ENCODE results near the gene WWP2. TPM values are rescaled to one million over a fixed set of nuclear protein-coding genes. Genes with fewer than 3 reads are reported as not detected.

Gene WWP2
- total RNA-seq, 1 experiment from 2014 or later, result 40.2 TPM

GRCh38 chr16:69861292-69862030, 99.3 kb downstream of the WWP2 start:
- no peak overlapping the region for H4K5ac ChIP-seq (ENCODE audit: insufficient read length, low read depth, low read length)
- H2AK5ac ChIP-seq (ENCODE audit: insufficient read length, low read length), result no peak overlapping the region
- no peak overlapping the region for H2BK12ac ChIP-seq (ENCODE audit: insufficient read length, low read depth, low read length)
- no peaks in the 10 kb centered on the region for H3K4me1 ChIP-seq (ENCODE audit: insufficient read depth, low read length)
- no CpG with 5 or more reads among the region's 12 CpGs for WGBS (ENCODE audit: extremely low coverage, insufficient read length, low lambda C conversion rate)
- H2BK120ac ChIP-seq (ENCODE audit: low read depth, low read length, poor library complexity, severe bottlenecking), result no peak overlapping the region
- H4K91ac ChIP-seq (ENCODE audit: insufficient read length, low read depth, low read length), result no peak overlapping the region
- TF ChIP-seq CTCF (conservative IDR thresholded peaks at IDR 0.05), result no peak
- Mint-ChIP-seq H3K36me3 (ENCODE audit: insufficient read depth in 1 of 3, low read depth in 3 of 3) (no peaks in the 10 kb centered on the region; a peak in 1 of 7 replicates), H3K4me3 (no peak overlapping the region), H3K9me3 (no peaks in the 10 kb centered on the region), H3K4me1 (peaks cover 7 to 12% of the 10 kb centered on the region in 2 experiments), H3K27me3 (ENCODE audit: low read depth) (no peaks in the 10 kb centered on the region), H3K27ac (peak overlapping the region; percentile 67 to 74 (median 71); a peak in 4 of 7 replicates)
- no peaks in the 10 kb centered on the region for H4K20me1 ChIP-seq (ENCODE audit: control insufficient read depth, insufficient read depth, insufficient read length)
- H3K4ac ChIP-seq (ENCODE audit: low read depth, low read length), result no peak overlapping the region
- H2AFZ ChIP-seq (ENCODE audit: low read length), result no peak overlapping the region
- H3K23me2 ChIP-seq (ENCODE audit: insufficient read length, low read depth, low read length, poor library complexity, severe bottlenecking), result no peaks in the 10 kb centered on the region
- no peak overlapping the region for H4K8ac ChIP-seq (replicated peaks; ENCODE audit: insufficient read length, low read depth, low read length)
- H3K56ac ChIP-seq (ENCODE audit: insufficient read length, low read depth, low read length), result no peak overlapping the region
- no peak overlapping the region for H3K27ac ChIP-seq (ENCODE audit: insufficient read length, low read depth, low read length)
- no peak for DNase-seq
- no peak overlapping the region for H2BK20ac ChIP-seq (ENCODE audit: low read depth, low read length, poor library complexity, severe bottlenecking)
- H3K79me1 ChIP-seq (ENCODE audit: insufficient read depth, low read depth, low read length, poor library complexity, severe bottlenecking), result no peaks in the 10 kb centered on the region
- no peak overlapping the region for H3K9ac ChIP-seq (ENCODE audit: extremely low read depth, insufficient read length, low read length)
- H2BK5ac ChIP-seq (ENCODE audit: insufficient read length, low read length), result no peak overlapping the region
- no peaks in the 10 kb centered on the region for H3K79me2 ChIP-seq (ENCODE audit: insufficient read depth, low read length)
- no peak overlapping the region for H2BK15ac ChIP-seq (ENCODE audit: low read depth, low read length)
- no peak overlapping the region for H3T11ph ChIP-seq (ENCODE audit: low read length)
- H3K4me2 ChIP-seq (ENCODE audit: insufficient read depth, insufficient read length, low read length), result no peak overlapping the region
- no peak overlapping the region for H3K14ac ChIP-seq (ENCODE audit: insufficient read depth, low read length)
- H3K23ac ChIP-seq (ENCODE audit: insufficient read length, low read depth, low read length), result no peak overlapping the region
- H3K27me3 ChIP-seq (ENCODE audit: insufficient read depth, low read length), result no peaks in the 10 kb centered on the region
- no peaks in the 10 kb centered on the region for H3K9me3 ChIP-seq (ENCODE audit: control insufficient read depth, low read depth, low read length)
- H3K18ac ChIP-seq (ENCODE audit: insufficient read length, low read depth, low read length), result no peak overlapping the region

Data from H9 (cell line).